T-helper 9 cell (primary cell): ENCODE data around the gene SDCCAG8.

Experiments used
- DNase-seq: peaks from one replicate; pipeline ENCODE4 v3.0.0-alpha.2; 2020

SDCCAG8 gene

GRCh38 chr1:243465738-243466137 lies 209.9 kb downstream of the SDCCAG8 start:
- DNase-seq: no peak

- DNase-seq: no peak
These were observed 213.7 kb downstream of the SDCCAG8 start for GRCh38 chr1:243469497-243469896.

GRCh38 chr1:243470502-243470901 lies 214.7 kb downstream of the SDCCAG8 start:
- no peak for DNase-seq

- DNase-seq: no peak
These were observed 215.3 kb downstream of the SDCCAG8 start for GRCh38 chr1:243471026-243471685.

- DNase-seq: no peak
These were observed 216.2 kb downstream of the SDCCAG8 start for GRCh38 chr1:243471754-243472745.

- no peak for DNase-seq
These were observed 217.6 kb downstream of the SDCCAG8 start for GRCh38 chr1:243473227-243474135.

- no peak for DNase-seq
These were observed 218.5 kb downstream of the SDCCAG8 start for GRCh38 chr1:243474136-243474881.

GRCh38 chr1:243474906-243475305 lies 219.1 kb downstream of the SDCCAG8 start:
- no peak for DNase-seq

- no peak for DNase-seq
These were observed 220.1 kb downstream of the SDCCAG8 start for GRCh38 chr1:243475966-243476365.

GRCh38 chr1:243477731-243478290 lies 222.0 kb downstream of the SDCCAG8 start:
- no peak for DNase-seq

GRCh38 chr1:243481101-243481500 lies 225.3 kb downstream of the SDCCAG8 start:
- DNase-seq: no peak

- no peak for DNase-seq
These were observed 226.5 kb downstream of the SDCCAG8 start for GRCh38 chr1:243482141-243483022.

GRCh38 chr1:243483071-243483771 lies 227.4 kb downstream of the SDCCAG8 start:
- DNase-seq: no peak

- DNase-seq: no peak
These were observed 228.1 kb downstream of the SDCCAG8 start for GRCh38 chr1:243483952-243484351.

GRCh38 chr1:243487036-243487648 lies 231.3 kb downstream of the SDCCAG8 start:
- no peak for DNase-seq

- no peak for DNase-seq
These were observed 231.9 kb downstream of the SDCCAG8 start for GRCh38 chr1:243487649-243488227.

- no peak for DNase-seq
These were observed 232.8 kb downstream of the SDCCAG8 start for GRCh38 chr1:243488459-243489157.

- DNase-seq: no peak
These were observed 233.3 kb downstream of the SDCCAG8 start for GRCh38 chr1:243489158-243489527.
